ENCODE data around the gene TRIM28. TPM values are rescaled to one million over a fixed set of nuclear protein-coding genes. Genes with fewer than 3 reads are reported as not detected.
A peak's percentile ranks its signal among the peaks of the same experiment; 100 is the strongest.

Gene TRIM28
- polyA plus RNA-seq, 3 donors, result 16.2 to 234 (median 35.0) TPM

DNA sequence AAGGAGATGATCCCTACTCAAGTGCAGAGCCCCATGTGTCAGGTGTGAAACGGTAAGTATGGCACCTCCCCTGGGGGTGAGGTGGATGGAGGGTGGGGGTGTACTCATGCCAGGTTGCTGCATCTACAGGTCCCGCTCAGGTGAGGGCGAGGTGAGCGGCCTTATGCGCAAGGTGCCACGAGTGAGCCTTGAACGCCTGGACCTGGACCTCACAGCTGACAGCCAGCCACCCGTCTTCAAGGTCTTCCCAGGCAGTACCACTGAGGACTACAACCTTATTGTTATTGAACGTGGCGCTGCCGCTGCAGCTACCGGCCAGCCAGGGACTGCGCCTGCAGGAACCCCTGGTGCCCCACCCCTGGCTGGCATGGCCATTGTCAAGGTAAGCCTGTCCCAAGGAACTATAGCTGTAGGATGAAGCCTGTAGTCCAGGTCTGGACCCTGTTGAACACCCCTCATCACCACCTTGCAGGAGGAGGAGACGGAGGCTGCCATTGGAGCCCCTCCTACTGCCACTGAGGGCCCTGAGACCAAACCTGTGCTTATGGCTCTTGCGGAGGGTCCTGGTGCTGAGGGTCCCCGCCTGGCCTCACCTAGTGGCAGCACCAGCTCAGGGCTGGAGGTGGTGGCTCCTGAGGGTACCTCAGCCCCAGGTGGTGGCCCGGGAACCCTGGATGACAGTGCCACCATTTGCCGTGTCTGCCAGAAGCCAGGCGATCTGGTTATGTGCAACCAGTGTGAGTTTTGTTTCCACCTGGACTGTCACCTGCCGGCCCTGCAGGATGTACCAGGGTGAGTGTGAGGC is 5.2 kb downstream of the TRIM28 start:
- H3K4me3 ChIP-seq (replicated peaks in 1 of 3; ENCODE audit: low read depth in 2 of 3, low read length in 3 of 3), result no peak overlapping the region
- TF ChIP-seq, protein P1, sequence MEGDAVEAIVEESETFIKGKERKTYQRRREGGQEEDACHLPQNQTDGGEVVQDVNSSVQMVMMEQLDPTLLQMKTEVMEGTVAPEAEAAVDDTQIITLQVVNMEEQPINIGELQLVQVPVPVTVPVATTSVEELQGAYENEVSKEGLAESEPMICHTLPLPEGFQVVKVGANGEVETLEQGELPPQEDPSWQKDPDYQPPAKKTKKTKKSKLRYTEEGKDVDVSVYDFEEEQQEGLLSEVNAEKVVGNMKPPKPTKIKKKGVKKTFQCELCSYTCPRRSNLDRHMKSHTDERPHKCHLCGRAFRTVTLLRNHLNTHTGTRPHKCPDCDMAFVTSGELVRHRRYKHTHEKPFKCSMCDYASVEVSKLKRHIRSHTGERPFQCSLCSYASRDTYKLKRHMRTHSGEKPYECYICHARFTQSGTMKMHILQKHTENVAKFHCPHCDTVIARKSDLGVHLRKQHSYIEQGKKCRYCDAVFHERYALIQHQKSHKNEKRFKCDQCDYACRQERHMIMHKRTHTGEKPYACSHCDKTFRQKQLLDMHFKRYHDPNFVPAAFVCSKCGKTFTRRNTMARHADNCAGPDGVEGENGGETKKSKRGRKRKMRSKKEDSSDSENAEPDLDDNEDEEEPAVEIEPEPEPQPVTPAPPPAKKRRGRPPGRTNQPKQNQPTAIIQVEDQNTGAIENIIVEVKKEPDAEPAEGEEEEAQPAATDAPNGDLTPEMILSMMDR (IDR thresholded peaks at IDR 0.05), result no peak
- 97% methylated on average over 20 of the region's 20 CpGs for WGBS (ENCODE audit: insufficient coverage)
- H3K9me3 ChIP-seq (replicated peaks in 1 of 2; ENCODE audit: control insufficient read depth in 1 of 2, insufficient read depth in 1 of 2, low read length in 2 of 2), result no peaks in the 10 kb centered on the region
- no peak for DNase-seq
- H3K9me3 Mint-ChIP-seq, result peaks cover 0 to 2% (median 0%) of the 10 kb centered on the region in 7 donors
- H3K36me3 Mint-ChIP-seq, result peaks cover 66 to 81% of the 10 kb centered on the region in 2 donors
- H3K36me3 ChIP-seq (replicated peaks in 1 of 2; ENCODE audit: control insufficient read depth in 1 of 2, insufficient read depth in 2 of 2, low read length in 2 of 2), result peaks cover 66 to 69% of the 10 kb centered on the region in 2 donors
- H3K79me2 ChIP-seq (ENCODE audit: insufficient read depth, low read length), result peaks cover 64% of the 10 kb centered on the region
- no peak overlapping the region for H3K27ac ChIP-seq (ENCODE audit: low read depth in 1 of 2, low read length in 2 of 2)
- no peaks in the 10 kb centered on the region for H3K27me3 Mint-ChIP-seq (ENCODE audit: low read depth in 3 of 3)
- no peak overlapping the region for H3K9ac ChIP-seq (ENCODE audit: insufficient read depth, low read length, poor library complexity, severe bottlenecking)
- peak overlapping the region in 1 of 7 donors; percentile 76 for H3K27ac Mint-ChIP-seq
- no peak overlapping the region for H3K4me3 Mint-ChIP-seq
- intact Hi-C loops (cut with micrococcal nuclease), result no loop called here
- peaks cover 32% of the 10 kb centered on the region for H3K4me1 Mint-ChIP-seq
- peaks cover 80% of the 10 kb centered on the region for H4K20me1 ChIP-seq (ENCODE audit: insufficient read depth, low read length)
- H3K27me3 ChIP-seq (ENCODE audit: control insufficient read depth in 2 of 2, insufficient read depth in 2 of 2, low read length in 2 of 2), result no peaks in the 10 kb centered on the region
- H3K4me1 ChIP-seq (ENCODE audit: control insufficient read depth in 1 of 2, insufficient read depth in 2 of 2, low read length in 2 of 2), result peaks cover 25 to 28% of the 10 kb centered on the region in 2 donors
- no peak overlapping the region for H3K4me2 ChIP-seq (replicated peaks; ENCODE audit: extremely low read depth, low read length, poor library complexity, severe bottlenecking)
- H2AFZ ChIP-seq (ENCODE audit: insufficient read depth, low read depth, low read length, poor library complexity, severe bottlenecking), result no peak overlapping the region

DNA sequence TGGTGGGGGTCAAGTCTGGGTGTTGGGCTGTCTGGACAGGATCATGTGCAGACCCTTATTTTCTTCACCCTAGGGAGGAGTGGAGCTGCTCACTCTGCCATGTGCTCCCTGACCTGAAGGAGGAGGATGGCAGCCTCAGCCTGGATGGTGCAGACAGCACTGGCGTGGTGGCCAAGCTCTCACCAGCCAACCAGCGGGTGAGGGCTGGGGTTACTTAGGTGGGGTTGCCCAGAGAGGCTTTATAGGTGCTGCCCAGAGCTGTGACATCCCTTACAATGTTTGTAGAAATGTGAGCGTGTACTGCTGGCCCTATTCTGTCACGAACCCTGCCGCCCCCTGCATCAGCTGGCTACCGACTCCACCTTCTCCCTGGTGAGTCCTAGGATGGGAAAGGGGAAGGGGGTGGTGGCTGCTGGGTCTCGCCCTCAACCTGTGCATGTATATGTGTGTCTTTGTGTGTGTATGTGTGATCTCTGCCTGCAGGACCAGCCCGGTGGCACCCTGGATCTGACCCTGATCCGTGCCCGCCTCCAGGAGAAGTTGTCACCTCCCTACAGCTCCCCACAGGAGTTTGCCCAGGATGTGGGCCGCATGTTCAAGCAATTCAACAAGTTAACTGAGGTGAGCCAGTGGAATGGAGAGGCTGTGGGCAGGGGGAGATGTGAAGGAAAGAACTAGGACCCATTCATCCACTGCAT is 5.9 kb downstream of the TRIM28 start:
- Histone ChIP-seq H2AFZ (ENCODE audit: insufficient read depth, low read depth, low read length, poor library complexity, severe bottlenecking) (no peak overlapping the region), H3K9ac (ENCODE audit: insufficient read depth, low read length, poor library complexity, severe bottlenecking) (no peak overlapping the region), H3K27me3 (ENCODE audit: control insufficient read depth in 2 of 2, insufficient read depth in 2 of 2, low read length in 2 of 2) (no peaks in the 10 kb centered on the region), H3K36me3 (replicated peaks in 1 of 2; ENCODE audit: control insufficient read depth in 1 of 2, insufficient read depth in 2 of 2, low read length in 2 of 2) (peaks cover 66 to 69% of the 10 kb centered on the region in 2 donors), H3K27ac (ENCODE audit: low read depth in 1 of 2, low read length in 2 of 2) (no peak overlapping the region), H3K4me3 (replicated peaks in 1 of 3; ENCODE audit: low read depth in 2 of 3, low read length in 3 of 3) (no peak overlapping the region), H3K9me3 (replicated peaks in 1 of 2; ENCODE audit: control insufficient read depth in 1 of 2, insufficient read depth in 1 of 2, low read length in 2 of 2) (no peaks in the 10 kb centered on the region), H3K4me2 (replicated peaks; ENCODE audit: extremely low read depth, low read length, poor library complexity, severe bottlenecking) (no peak overlapping the region), H3K4me1 (ENCODE audit: control insufficient read depth in 1 of 2, insufficient read depth in 2 of 2, low read length in 2 of 2) (peaks cover 31 to 34% of the 10 kb centered on the region in 2 donors), H4K20me1 (ENCODE audit: insufficient read depth, low read length) (peaks cover 78% of the 10 kb centered on the region), H3K79me2 (ENCODE audit: insufficient read depth, low read length) (peaks cover 69% of the 10 kb centered on the region)
- intact Hi-C loops (cut with micrococcal nuclease), result no loop called here
- Mint-ChIP-seq H3K27me3 (ENCODE audit: low read depth in 3 of 3) (no peaks in the 10 kb centered on the region), H3K4me1 (peaks cover 37% of the 10 kb centered on the region), H3K27ac (peak overlapping the region in 2 of 7 donors; percentile 71 to 76), H3K36me3 (peaks cover 66 to 81% of the 10 kb centered on the region in 2 donors), H3K9me3 (peaks cover 0 to 2% (median 0%) of the 10 kb centered on the region in 7 donors), H3K4me3 (no peak overlapping the region)
- WGBS (ENCODE audit: insufficient coverage), result 96% methylated on average over 7 of the region's 11 CpGs
- TF ChIP-seq, protein P1 (IDR thresholded peaks at IDR 0.05), result no peak
- no peak for DNase-seq
